ENCODE data around the gene SH2D3A. TPM values are rescaled to one million over a fixed set of nuclear protein-coding genes. Genes with fewer than 3 reads are reported as not detected.
"Not testable (repeated sequence)": the region's sequence is repeated elsewhere in the genome, so short reads cannot be mapped to it uniquely, and the experiment has no call there.

Gene SH2D3A
- total RNA-seq, 3 donors from 2014 or later: 24.6 to 27.8 (median 27.4) TPM

DNA sequence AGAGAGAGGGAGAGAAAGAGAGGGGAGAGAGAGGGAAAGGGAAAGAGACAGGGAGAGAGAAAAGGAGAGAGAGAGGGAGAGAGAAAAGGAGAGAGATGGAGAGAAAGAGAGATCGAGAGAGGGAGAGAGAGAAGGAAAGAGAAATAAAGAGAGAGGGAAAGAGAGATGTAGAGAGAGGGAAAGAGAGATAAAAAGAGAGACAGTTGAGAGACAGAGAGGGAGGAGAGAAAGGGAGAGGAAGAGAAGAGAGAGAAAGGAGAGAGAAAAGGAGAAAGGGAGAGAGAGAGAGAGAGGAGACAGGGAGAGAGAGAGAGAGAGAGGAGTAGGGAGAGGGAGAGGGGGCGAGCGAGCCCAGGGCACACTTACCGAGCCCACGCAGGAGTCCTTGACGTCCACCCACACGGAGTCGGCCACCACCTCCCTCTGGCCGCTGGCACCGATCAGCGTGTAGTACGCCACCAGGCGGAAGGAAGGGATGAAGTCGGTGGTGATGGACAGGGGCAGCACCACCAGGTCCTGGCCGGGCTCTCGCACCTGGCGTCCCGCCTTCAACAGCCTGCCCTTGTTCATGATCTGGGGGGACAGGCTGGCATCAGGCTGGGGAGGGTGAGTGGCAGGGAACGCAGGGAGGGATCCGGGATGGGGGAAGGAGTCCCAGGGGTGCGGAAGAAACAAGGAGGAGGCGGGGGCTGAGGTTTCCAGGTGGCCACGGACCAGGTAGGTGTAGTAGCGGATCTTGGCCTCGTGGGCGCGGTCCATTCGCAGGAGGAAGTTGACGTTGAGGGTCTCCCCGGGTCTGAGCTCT is 56.8 kb downstream of the SH2D3A start:
- H3K27me3 Mint-ChIP-seq (ENCODE audit: low read depth): peaks cover 40% of the 10 kb centered on the region
- no peaks in the 10 kb centered on the region for H3K36me3 Mint-ChIP-seq (ENCODE audit: insufficient read depth)
- peaks cover 10% of the 10 kb centered on the region for H3K4me1 Mint-ChIP-seq (ENCODE audit: low read depth)
- H3K4me3 Mint-ChIP-seq: peak overlapping the region; percentile 10
- no peaks in the 10 kb centered on the region for H3K9me3 Mint-ChIP-seq
- DNase-seq: no peak
- ATAC-seq: peak; percentile 32 to 61

DNA sequence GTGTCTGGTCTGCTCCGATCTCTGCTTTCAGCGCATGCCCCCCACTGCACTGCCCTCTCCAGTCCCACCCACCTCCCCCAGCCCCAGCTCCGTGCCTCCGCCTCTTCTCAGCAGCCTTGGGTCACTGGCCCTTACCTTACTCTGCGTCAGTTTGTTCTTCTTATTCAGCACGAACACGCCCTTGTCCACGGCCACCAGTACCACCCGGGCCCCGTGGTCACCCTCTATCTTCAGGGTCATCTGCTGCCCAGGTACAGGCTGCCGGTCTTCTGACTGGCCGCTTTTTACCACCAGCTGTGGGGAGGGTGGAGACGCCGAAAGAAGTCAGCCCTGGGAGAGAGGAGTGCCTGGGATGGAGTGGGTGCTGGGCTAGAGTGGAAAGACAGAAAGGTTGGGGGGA is 57.7 kb downstream of the SH2D3A start:
- no peaks in the 10 kb centered on the region for H3K9me3 Mint-ChIP-seq
- no peak overlapping the region for H3K4me3 Mint-ChIP-seq
- peaks cover 10% of the 10 kb centered on the region for H3K4me1 Mint-ChIP-seq (ENCODE audit: low read depth)
- ATAC-seq: no peak
- no peak for DNase-seq
- peaks cover 40% of the 10 kb centered on the region for H3K27me3 Mint-ChIP-seq (ENCODE audit: low read depth)
- no peaks in the 10 kb centered on the region for H3K36me3 Mint-ChIP-seq (ENCODE audit: insufficient read depth)

DNA sequence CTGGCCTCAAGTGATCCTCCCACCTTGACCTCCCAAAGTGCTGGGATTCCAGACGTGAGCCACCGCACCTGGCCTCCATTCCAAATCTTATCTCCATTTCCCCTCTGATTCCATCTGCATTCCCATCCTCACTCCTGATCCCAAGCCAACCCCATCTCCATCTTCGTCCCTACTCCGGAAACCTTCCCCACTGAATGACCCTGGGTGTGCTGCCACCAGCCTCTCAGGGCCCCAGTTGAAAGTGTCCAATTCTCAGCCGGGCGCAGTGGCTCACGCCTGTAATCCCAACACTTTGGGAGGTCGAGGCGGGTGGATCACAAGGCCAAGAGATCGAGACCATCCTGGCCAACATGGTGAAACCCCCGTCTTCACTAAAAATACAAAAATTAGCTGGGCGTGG is 58.3 kb downstream of the SH2D3A start:
- ATAC-seq; H3K4me3 Mint-ChIP-seq; H3K4me1 Mint-ChIP-seq (ENCODE audit: low read depth); H3K9me3 Mint-ChIP-seq; H3K36me3 Mint-ChIP-seq (ENCODE audit: insufficient read depth); DNase-seq: not testable (repeated sequence)
- peaks cover 40% of the 10 kb centered on the region for H3K27me3 Mint-ChIP-seq (ENCODE audit: low read depth)

DNA sequence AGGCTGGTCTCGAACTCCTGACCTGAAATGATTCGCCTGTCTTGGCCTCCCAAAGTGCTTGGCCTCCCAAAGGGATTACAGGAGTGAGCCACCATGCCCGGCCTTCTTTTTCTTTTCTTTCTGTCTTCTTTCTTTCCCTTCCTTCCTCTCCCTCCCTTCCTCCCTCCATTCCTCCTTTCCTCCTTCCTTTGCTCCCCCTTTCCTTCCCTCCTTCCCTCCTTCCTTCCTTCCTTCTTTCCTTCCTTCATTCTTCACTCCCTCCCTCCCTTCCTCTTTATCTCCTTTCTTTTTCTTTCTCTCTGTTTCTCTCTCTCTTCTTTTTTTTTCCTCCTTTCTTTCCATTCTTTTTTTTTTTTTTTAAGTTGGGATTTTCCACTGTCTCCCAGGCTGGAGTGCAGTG is 58.9 kb downstream of the SH2D3A start:
- H3K4me3 Mint-ChIP-seq: no peak overlapping the region
- no peaks in the 10 kb centered on the region for H3K9me3 Mint-ChIP-seq
- peaks cover 40% of the 10 kb centered on the region for H3K27me3 Mint-ChIP-seq (ENCODE audit: low read depth)

DNA sequence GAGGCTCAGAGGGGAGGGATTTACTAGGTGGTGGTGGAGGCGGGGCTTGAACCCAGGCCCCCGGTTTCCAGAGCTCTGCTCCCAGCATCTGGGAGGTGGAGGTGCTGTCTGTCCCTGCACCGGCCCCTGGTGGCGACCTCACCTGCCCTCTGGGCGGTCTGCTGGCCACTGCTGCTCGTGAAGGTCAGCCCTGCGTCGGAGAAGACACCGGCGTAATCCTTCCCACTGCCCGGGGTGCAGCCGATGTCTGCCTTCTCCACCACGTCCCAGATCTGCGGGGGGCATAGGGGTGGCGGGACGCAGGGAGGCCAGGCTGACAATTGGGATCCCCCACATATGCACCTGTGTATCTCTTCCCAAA is 59.6 kb downstream of the SH2D3A start:
- peaks cover 10% of the 10 kb centered on the region for H3K4me1 Mint-ChIP-seq (ENCODE audit: low read depth)
- H3K27me3 Mint-ChIP-seq (ENCODE audit: low read depth): peaks cover 40% of the 10 kb centered on the region
- ATAC-seq (no peak), DNase-seq (no peak)
- no peaks in the 10 kb centered on the region for H3K36me3 Mint-ChIP-seq (ENCODE audit: insufficient read depth)
- H3K4me3 Mint-ChIP-seq: no peak overlapping the region
- H3K9me3 Mint-ChIP-seq: no peaks in the 10 kb centered on the region

More for the DNA sequence above, 58.9 kb downstream of the SH2D3A start:
- ATAC-seq (no peak), DNase-seq (no peak)
- H3K4me1 Mint-ChIP-seq (ENCODE audit: low read depth): peaks cover 10% of the 10 kb centered on the region
- no peaks in the 10 kb centered on the region for H3K36me3 Mint-ChIP-seq (ENCODE audit: insufficient read depth)

DNA sequence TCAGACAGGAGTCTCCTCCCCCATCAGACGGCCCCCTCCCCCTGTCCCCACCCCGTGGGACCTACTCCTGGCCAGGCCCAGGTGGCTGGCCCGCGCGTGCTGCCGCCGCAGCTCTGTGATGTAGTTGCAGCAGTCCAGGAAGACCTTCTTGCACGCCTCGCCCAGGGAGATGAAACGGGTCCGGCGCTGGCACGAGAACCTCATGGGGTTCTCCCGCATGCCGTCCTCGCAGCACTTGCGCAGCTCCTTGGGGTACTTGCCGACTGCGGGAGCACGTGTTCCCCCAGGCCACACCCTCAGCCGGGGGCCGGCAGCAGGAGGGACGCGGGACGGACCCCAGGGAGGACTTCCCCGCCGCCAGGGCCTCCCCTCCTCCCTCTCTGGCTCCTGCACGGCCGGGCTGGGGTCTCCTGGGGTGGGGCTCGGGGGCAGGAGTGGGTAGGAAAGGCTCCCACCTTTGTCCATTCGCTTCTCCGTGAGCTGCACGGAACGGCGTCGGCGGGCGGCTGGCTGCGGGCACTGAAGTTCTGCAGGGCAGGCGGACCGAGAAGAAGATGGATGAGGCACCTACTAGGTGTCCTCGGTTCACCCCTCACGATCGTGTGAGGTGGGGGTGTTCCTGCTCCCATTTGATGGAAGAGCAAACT is 60.1 kb downstream of the SH2D3A start:
- DNase-seq: no peak
- no peak overlapping the region for H3K4me3 Mint-ChIP-seq
- H3K36me3 Mint-ChIP-seq (ENCODE audit: insufficient read depth): no peaks in the 10 kb centered on the region
- peaks cover 37% of the 10 kb centered on the region for H3K27me3 Mint-ChIP-seq (ENCODE audit: low read depth)
- H3K9me3 Mint-ChIP-seq: no peaks in the 10 kb centered on the region
- ATAC-seq: no peak
- peaks cover 10% of the 10 kb centered on the region for H3K4me1 Mint-ChIP-seq (ENCODE audit: low read depth)

DNA sequence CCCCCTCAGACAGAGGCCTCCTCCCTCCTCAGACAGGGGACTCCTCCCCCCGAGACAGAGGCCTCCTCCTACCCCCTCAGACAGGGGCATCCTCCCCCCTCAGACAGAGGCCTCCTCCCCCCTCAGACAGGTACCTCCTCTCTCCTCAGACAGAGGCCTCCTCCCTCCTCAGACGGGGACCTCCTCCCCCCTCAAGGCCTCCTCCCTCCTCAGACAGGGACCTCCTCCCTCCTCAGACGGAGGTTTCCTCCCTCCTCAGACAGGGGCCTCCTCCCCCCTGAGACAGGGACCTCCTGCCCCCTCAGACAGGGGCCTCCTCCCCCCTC is 60.6 kb downstream of the SH2D3A start:
- no peak for DNase-seq
- H3K9me3 Mint-ChIP-seq: no peaks in the 10 kb centered on the region
- no peak for ATAC-seq
- no peak overlapping the region for H3K4me3 Mint-ChIP-seq
- peaks cover 10% of the 10 kb centered on the region for H3K4me1 Mint-ChIP-seq (ENCODE audit: low read depth)
- H3K36me3 Mint-ChIP-seq (ENCODE audit: insufficient read depth): no peaks in the 10 kb centered on the region
- H3K27me3 Mint-ChIP-seq (ENCODE audit: low read depth): peaks cover 36% of the 10 kb centered on the region

DNA sequence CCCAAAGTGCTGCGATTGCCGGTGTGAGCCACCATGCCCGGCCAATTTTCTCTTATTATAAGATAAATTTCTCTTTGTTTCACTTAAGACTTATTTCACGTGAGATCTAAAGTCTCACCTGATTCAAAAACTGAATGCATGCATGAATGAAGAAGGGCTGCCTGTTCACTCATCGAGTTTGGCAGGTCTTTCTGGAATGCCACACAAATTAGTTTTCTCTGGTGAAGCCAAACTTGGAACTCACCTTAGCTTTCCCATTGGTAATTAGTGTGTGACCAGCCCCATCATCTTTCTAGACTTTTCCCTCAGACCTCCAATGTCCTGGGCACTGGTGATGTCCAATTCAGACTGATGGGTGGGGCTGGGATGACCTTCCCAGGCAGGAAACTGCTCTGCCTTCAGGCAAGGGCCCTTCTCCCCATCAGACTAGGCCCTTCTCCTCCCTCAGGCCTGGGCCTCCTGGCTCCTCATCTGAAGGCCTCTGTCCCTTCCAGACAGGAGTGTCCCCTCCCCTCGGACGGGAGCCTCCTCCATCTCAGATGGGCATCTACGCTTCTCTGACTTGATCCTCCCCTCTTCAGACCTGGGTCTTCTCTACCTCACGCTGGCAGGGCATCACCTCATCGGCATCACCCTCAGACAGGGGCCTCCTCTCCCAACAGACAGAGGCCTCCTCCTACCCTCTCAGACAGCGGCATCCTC is 61.2 kb downstream of the SH2D3A start:
- H3K27me3 Mint-ChIP-seq (ENCODE audit: low read depth): peaks cover 31% of the 10 kb centered on the region
- DNase-seq (no peak), ATAC-seq (no peak)
- H3K9me3 Mint-ChIP-seq: no peaks in the 10 kb centered on the region
- no peak overlapping the region for H3K4me3 Mint-ChIP-seq
- no peaks in the 10 kb centered on the region for H3K36me3 Mint-ChIP-seq (ENCODE audit: insufficient read depth)
- peaks cover 10% of the 10 kb centered on the region for H3K4me1 Mint-ChIP-seq (ENCODE audit: low read depth)

Other genes starting within 250 kb of the SH2D3A start
- 1 to 10 TPM; 3.5 to 7.4 (median 3.8) TPM for gene TNFSF9, start 236.4 kb downstream of the SH2D3A start, total RNA-seq
- 10 to 100 TPM in 1 of 3 donors, 1 to 10 TPM in 2; 4.6 to 13.6 (median 6.6) TPM for gene CD70, start 176.3 kb downstream of the SH2D3A start, total RNA-seq
- 100 to 1,000 TPM; 244 to 279 (median 255) TPM for gene TNFSF14, start 97.3 kb downstream of the SH2D3A start, total RNA-seq
- 1 to 10 TPM; 6.5 to 7.4 (median 6.7) TPM for gene C3, start 46.8 kb downstream of the SH2D3A start, total RNA-seq
- 10 to 100 TPM; 60.4 to 86.3 (median 78.6) TPM for gene GPR108, start 29.9 kb downstream of the SH2D3A start, total RNA-seq
- gene TRIP10, start 27.8 kb downstream of the SH2D3A start, total RNA-seq: 10 to 100 TPM; 31.8 to 40.2 (median 37.4) TPM
- 10 to 100 TPM; 65.7 to 75.6 (median 70.7) TPM for gene VAV1, start 5.3 kb upstream of the SH2D3A start, total RNA-seq
- 1 to 10 TPM; 2.2 to 3.1 (median 2.7) TPM for gene ADGRE1, start 120.1 kb upstream of the SH2D3A start, total RNA-seq

Measured in activated T-cell treated with anti-CD3 and anti-CD28 coated beads, Interleukin-2, amount 50 U/mL, for 4 hours (primary cell).